Measurements from ENCODE around the gene PHAX.

- TF ChIP-seq CTCF (IDR thresholded peaks at IDR 0.05) (no peak), EP300 (IDR thresholded peaks at IDR 0.05) (no peak)
These were observed 19.0 kb downstream of the PHAX start for GRCh38 chr5:126619781-126620180.
